Kidney epithelial cell (primary cell): ENCODE data around the gene ANKFY1. TPM values are rescaled to one million over a fixed set of nuclear protein-coding genes. Genes with fewer than 3 reads are reported as not detected.
A peak's percentile ranks its signal among the peaks of the same experiment; 100 is the strongest.

Experiments used
- DNase-seq: peaks from one replicate; pipeline ENCODE4 v3.0.0-alpha.2; 2010; ENCODE audit warnings: low read depth
- H3K27me3 ChIP-seq: 2 replicates; pipeline ENCODE4 v1.6.0; 2011; ENCODE audit warnings: low read length; ENCODE audit not compliant: control insufficient read depth, insufficient read depth
- H3K36me3 ChIP-seq: 2 replicates; pipeline ENCODE4 v1.5.1; 2011; ENCODE audit warnings: low read length; ENCODE audit not compliant: control insufficient read depth, insufficient read depth
- H3K4me3 ChIP-seq: 2 replicates; pipeline ENCODE4 v1.5.1; 2011; ENCODE audit warnings: low read depth, mild to moderate bottlenecking, control low read depth, low read length
- CTCF ChIP-seq: IDR thresholded peaks from 2 replicates; pipeline ENCODE4 v1.5.1; 2011; ENCODE audit warnings: mild to moderate bottlenecking, moderate library complexity, low read length, control low read depth, inconsistent platforms; ENCODE audit not compliant: insufficient read depth, poor library complexity, severe bottlenecking
- total RNA-seq: library from RNA; depleted of rRNA; stranded (reverse); fragments of >200 nt; gene quantifications from 2 replicates; pipeline ENCODE4 v1.2.3, GENCODE V29; 2015

ANKFY1 gene
- total RNA-seq, 1 donor from 2014 or later: 39.4 TPM

GRCh38 chr17:4305224-4305623 is 41.4 kb upstream of the ANKFY1 start:
- H3K4me3 ChIP-seq: no peak overlapping the region
- no peaks in the 10 kb centered on the region for H3K36me3 ChIP-seq
- TF ChIP-seq CTCF: no peak
- DNase-seq: no peak
- H3K27me3 ChIP-seq: no peaks in the 10 kb centered on the region

- Histone ChIP-seq H3K27me3 (no peaks in the 10 kb centered on the region), H3K4me3 (no peak overlapping the region), H3K36me3 (no peaks in the 10 kb centered on the region)
- TF ChIP-seq CTCF: peak; percentile 85
- no peak for DNase-seq
Measured at GRCh38 chr17:4304417-4305027, 40.7 kb upstream of the ANKFY1 start.

GRCh38 chr17:4301066-4301465 is 37.3 kb upstream of the ANKFY1 start:
- H3K36me3 ChIP-seq: no peaks in the 10 kb centered on the region
- no peaks in the 10 kb centered on the region for H3K27me3 ChIP-seq
- H3K4me3 ChIP-seq: no peak overlapping the region
- no peak for DNase-seq
- TF ChIP-seq CTCF: no peak

GRCh38 chr17:4297351-4297750 is 33.6 kb upstream of the ANKFY1 start:
- DNase-seq: no peak
- Histone ChIP-seq H3K4me3 (no peak overlapping the region), H3K36me3 (no peaks in the 10 kb centered on the region), H3K27me3 (no peaks in the 10 kb centered on the region)
- TF ChIP-seq CTCF: no peak

- TF ChIP-seq CTCF: no peak
- H3K4me3 ChIP-seq: no peak overlapping the region
- no peak for DNase-seq
- H3K36me3 ChIP-seq: no peaks in the 10 kb centered on the region
- no peaks in the 10 kb centered on the region for H3K27me3 ChIP-seq
Measured at GRCh38 chr17:4295686-4296085, 31.9 kb upstream of the ANKFY1 start.

- no peak for TF ChIP-seq CTCF
- no peak for DNase-seq
- H3K27me3 ChIP-seq: no peaks in the 10 kb centered on the region
- no peaks in the 10 kb centered on the region for H3K36me3 ChIP-seq
- H3K4me3 ChIP-seq: no peak overlapping the region
Measured at GRCh38 chr17:4293572-4293971, 29.8 kb upstream of the ANKFY1 start.
